Ovary (tissue), 9 donors: ENCODE results near the gene GLA. TPM values are rescaled to one million over a fixed set of nuclear protein-coding genes. Genes with fewer than 3 reads are reported as not detected.

Experiments used
- DNase-seq, 5 donors: peaks; one replicate each; pipeline ENCODE4 v3.0.0-alpha.2; 2019 to 2020
- H3K27ac ChIP-seq, 2 donors: fragments of 200-600 bp; one replicate each; pipeline versions ENCODE4 v1.5.1 to v1.8.0; 2019 to 2022
- H3K27me3 ChIP-seq: fragments of 200-600 bp; one replicate; pipeline ENCODE4 v1.8.0; 2022
- H3K36me3 ChIP-seq: fragments of 200-600 bp; sonication (generic); one replicate; pipeline ENCODE4 v1.5.1; 2019
- H3K4me1 ChIP-seq: one replicate; pipeline ENCODE4 v1.8.1; 2013; ENCODE audit warnings: mild to moderate bottlenecking, moderate library complexity; ENCODE audit not compliant: insufficient read depth
- H3K4me3 ChIP-seq: fragments of 200-600 bp; sonication (generic); one replicate; pipeline ENCODE4 v1.5.1; 2017
- H3K9me3 ChIP-seq, 2 donors: fragments of 200-600 bp in 1 of 2; sonication (generic) in 1 of 2; one replicate each; pipeline versions ENCODE4 v1.5.1 to v1.8.1; 2013 to 2019; ENCODE audit warnings: mild to moderate bottlenecking in 1 of 2, moderate library complexity in 1 of 2
- CTCF ChIP-seq, 3 donors: fragments of 450-650 bp in 2 of 3; fragments of 200-600 bp in 1 of 3; IDR thresholded peaks; one replicate each; pipeline versions ENCODE4 v1.5.1 to v1.8.0; 2016 to 2022; ENCODE audit warnings: antibody characterized with exemption in 3 of 3, mild to moderate bottlenecking in 1 of 3
- EP300 ChIP-seq: sonication (generic); formaldehyde crosslinking; IDR thresholded peaks from one replicate; pipeline ENCODE4 v1.6.1; 2017; ENCODE audit warnings: antibody characterized with exemption
- POLR2A ChIP-seq: fragments of 450-650 bp; IDR thresholded peaks from one replicate; pipeline ENCODE4 v1.6.1; 2017; ENCODE audit warnings: antibody characterized with exemption, mild to moderate bottlenecking, moderate library complexity
- WGBS, 3 donors: extraction: QIAGEN DNeasy Blood & Tissue Kit in 1 of 3; methylation state at CpG; one replicate each; pipeline versions ENCODE4 v1.1.5 to v1.1.7; 2013 to 2017; 5-methylcytosine and 5-hydroxymethylcytosine counted together
- intact Hi-C, 4 donors: fragments of 100-400 bp; cut with DNase I; formaldehyde crosslinking; loops; one replicate each; pipeline versions ENCODE4 v1.11.0 to v1.15.1; 2022 to 2023
- polyA plus RNA-seq, 2 donors: library from polyadenylated mRNA; stranded (reverse); fragments of 200-250 nt in 1 of 2; fragments of 350-450 nt in 1 of 2; fragmentation: Illumina TruSeq in 1 of 2; extraction: RNeasy Lipid Tissue Mini Kit (QIAGEN cat#74804) in 1 of 2; gene quantifications; one replicate each; pipeline ENCODE4 v1.2.3, GENCODE V29; 2013 to 2014
- total RNA-seq, 7 donors: library from RNA; depleted of rRNA in 2 of 7; stranded (reverse); fragments of >200 nt in 2 of 7; fragmentation: NEBNext Ultra II Directional in 3 of 7; extraction: Animal tissue kit (Norgen Biotek cat#: 25700) in 3 of 7; gene quantifications; one replicate each; pipeline versions ENCODE4 v1.1.0 to v1.2.4, GENCODE V29; 2016 to 2023
- donor health status: DM: no; HTN: no; CAD: no; lungs with moderate emphysema.
- donor health status: DM: no; HTN: no; CAD: no.
- donor health status: Bipolar disorder and iron deficiency.
- donor health status: DM: yes; HTN: yes; CAD: no.
- donor health status: DM: no; HTN: no; CAD: no.
- donor health status: DM: yes; HTN: yes; CAD: no.

Gene GLA
- total and polyA plus RNA-seq, 9 donors = 10.1 to 29.9 (median 17.0) TPM

DNA sequence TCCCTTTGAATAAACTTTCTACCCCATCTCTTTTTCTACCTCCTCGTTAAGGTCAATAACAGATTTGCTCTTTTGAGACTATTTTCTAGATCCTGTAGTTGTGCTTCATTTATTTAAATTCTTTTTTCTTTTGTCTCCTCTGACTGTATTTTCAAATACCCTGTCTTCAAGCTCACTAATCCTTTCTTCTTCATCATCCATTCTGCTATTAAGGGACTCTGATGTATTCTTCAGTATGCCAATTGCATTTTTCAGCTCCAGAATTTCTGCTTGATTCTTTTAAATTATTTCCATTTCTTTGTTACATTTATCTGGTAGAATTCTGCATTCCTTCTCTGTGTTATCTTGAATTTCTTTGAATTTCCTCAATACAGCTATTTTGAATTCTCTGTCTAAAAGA lies 41.6 kb upstream of the GLA start:
- H3K27me3 ChIP-seq = no peaks in the 10 kb centered on the region
- no peak for DNase-seq
- H3K9me3 ChIP-seq = no peaks in the 10 kb centered on the region
- H3K36me3 ChIP-seq = no peaks in the 10 kb centered on the region
- no peak for TF ChIP-seq CTCF (IDR thresholded peaks at IDR 0.05)
- TF ChIP-seq EP300 = no peak
- TF ChIP-seq POLR2A = no peak
- H3K27ac ChIP-seq = no peak overlapping the region
- intact Hi-C loops = no loop called here
- WGBS, 3 donors = 82 to 91% (median 86%) methylated on average over 1 of the region's 1 CpG
- no peak overlapping the region for H3K4me3 ChIP-seq
- no peaks in the 10 kb centered on the region for H3K4me1 ChIP-seq

DNA sequence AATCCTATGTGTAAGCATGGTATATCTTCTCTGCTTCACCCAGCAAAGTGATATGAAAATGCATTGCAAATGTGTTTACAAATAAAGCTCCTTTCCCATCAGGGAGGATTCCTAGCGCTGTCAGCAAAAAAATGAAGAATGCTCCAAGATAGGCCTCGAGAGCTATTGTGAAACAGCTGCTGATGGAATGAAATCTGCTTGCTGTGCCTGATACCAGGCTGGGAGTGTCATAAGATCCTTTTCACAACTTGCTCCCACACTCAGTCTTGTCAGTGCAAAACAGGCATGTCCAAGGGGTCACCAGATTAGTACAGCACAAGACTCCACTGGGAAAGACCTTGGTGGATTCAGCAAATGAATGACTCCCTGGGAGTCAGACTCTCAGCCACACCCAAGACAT lies 34.4 kb upstream of the GLA start:
- no peak for TF ChIP-seq EP300
- TF ChIP-seq POLR2A = no peak
- no peak for TF ChIP-seq CTCF (IDR thresholded peaks at IDR 0.05)
- no peaks in the 10 kb centered on the region for H3K36me3 ChIP-seq
- intact Hi-C loops = no loop called here
- no peaks in the 10 kb centered on the region for H3K4me1 ChIP-seq
- H3K4me3 ChIP-seq = no peak overlapping the region
- H3K27ac ChIP-seq = no peak overlapping the region
- DNase-seq = peak in 1 of 5 donors; percentile 14
- no peaks in the 10 kb centered on the region for H3K9me3 ChIP-seq
- no peaks in the 10 kb centered on the region for H3K27me3 ChIP-seq
- WGBS, 3 donors = 36 to 54% (median 40%) methylated on average over 2 of the region's 2 CpGs

DNA sequence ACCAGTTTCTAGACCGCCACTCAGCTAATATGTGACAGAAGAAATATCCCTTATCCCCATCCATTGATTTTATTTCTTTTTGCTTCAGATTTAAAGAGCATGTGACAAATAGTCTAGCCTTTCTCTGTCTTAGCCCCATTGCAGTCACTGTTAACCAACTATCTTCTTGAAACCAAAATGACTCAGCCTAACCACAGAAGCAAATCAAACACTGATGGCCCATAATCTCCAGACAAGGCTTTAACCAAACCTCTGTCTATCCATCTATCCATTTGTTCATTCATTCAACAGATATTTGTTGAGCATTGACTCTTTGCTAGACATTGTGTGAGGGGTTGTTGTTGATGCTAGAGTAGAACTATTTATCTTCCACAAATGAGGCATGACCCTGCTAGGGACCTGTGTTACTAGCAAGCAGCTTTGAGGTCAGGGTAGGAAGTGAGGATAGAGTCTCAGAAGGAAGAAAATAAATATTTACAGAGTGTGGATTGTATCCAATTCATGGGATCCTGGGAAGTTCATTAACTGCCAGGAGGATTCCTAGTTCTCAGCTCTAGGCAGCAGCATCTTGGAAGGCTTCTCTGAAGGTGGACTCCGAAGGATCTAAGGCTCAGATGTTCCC lies 22.8 kb upstream of the GLA start:
- H3K4me1 ChIP-seq = no peaks in the 10 kb centered on the region
- 73 to 87% (median 74%) methylated on average over 2 of the region's 2 CpGs for WGBS, 3 donors
- TF ChIP-seq CTCF (IDR thresholded peaks at IDR 0.05) = no peak
- TF ChIP-seq POLR2A = no peak
- no peak for TF ChIP-seq EP300

DNA sequence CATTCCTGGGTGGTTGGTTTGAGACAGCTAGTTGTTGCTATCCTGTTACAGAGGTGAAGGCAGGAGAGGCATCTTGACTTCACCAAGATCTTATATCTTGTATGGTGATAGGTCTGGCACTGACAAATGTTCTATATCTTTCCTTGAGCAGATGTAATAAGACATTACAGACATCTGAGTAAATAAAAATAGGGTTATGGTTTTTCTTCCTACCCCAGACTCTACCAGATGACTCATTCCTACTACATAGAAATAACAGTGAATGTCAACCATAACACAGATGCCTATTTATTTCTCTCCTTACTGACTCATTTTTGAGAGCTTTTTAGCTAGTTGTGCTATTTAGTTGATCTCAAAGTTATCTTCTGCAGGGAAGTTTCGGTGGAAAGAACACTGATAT lies 22.2 kb upstream of the GLA start:
- 41 to 77% (median 65%) methylated on average over 1 of the region's 1 CpG for WGBS, 3 donors
- intact Hi-C loops = no loop called here
- no peak for TF ChIP-seq EP300
- no peak for TF ChIP-seq CTCF (IDR thresholded peaks at IDR 0.05)
- no peak for TF ChIP-seq POLR2A
- Histone ChIP-seq H3K27me3 (no peaks in the 10 kb centered on the region), H3K4me1 (no peaks in the 10 kb centered on the region), H3K27ac (no peak overlapping the region), H3K36me3 (no peaks in the 10 kb centered on the region), H3K4me3 (no peak overlapping the region), H3K9me3 (no peaks in the 10 kb centered on the region)
- DNase-seq = no peak

More for the DNA sequence above, 22.8 kb upstream of the GLA start:
- DNase-seq = no peak
- H3K27ac ChIP-seq = no peak overlapping the region
- no peaks in the 10 kb centered on the region for H3K9me3 ChIP-seq
- no peaks in the 10 kb centered on the region for H3K36me3 ChIP-seq
- no peaks in the 10 kb centered on the region for H3K27me3 ChIP-seq
- no peak overlapping the region for H3K4me3 ChIP-seq
- intact Hi-C loops = no loop called here
